ENCODE measurements around the gene ITPR1.

Gene ITPR1

GRCh38 chr3:4884888-4885287, 391.7 kb downstream of the ITPR1 start:
- Histone ChIP-seq H3K27ac (no peak overlapping the region), H3K36me3 (replicated peaks) (no peaks in the 10 kb centered on the region), H3K4me3 (ENCODE audit: low read depth, low read length) (no peak overlapping the region), H3K27me3 (replicated peaks) (no peaks in the 10 kb centered on the region)
- DNase-seq = no peak
- no peak for TF ChIP-seq CTCF (IDR thresholded peaks at IDR 0.05; ENCODE audit: low read depth, low read length, missing control alignments)
- in situ Hi-C loops (cut with HindIII; ENCODE audit: low pct_ligation_motif_present, low sequenced_read_pairs) = no loop called here

GRCh38 chr3:4885316-4885715, 392.2 kb downstream of the ITPR1 start:
- peak; percentile 25 for TF ChIP-seq CTCF (IDR thresholded peaks at IDR 0.05; ENCODE audit: low read depth, low read length, missing control alignments)
- no peak overlapping the region for H3K4me3 ChIP-seq (ENCODE audit: low read depth, low read length)
- H3K36me3 ChIP-seq (replicated peaks) = no peaks in the 10 kb centered on the region
- in situ Hi-C loops (cut with HindIII; ENCODE audit: low pct_ligation_motif_present, low sequenced_read_pairs) = no loop called here
- H3K27ac ChIP-seq = no peak overlapping the region
- DNase-seq = peak; percentile 53
- H3K27me3 ChIP-seq (replicated peaks) = no peaks in the 10 kb centered on the region

GRCh38 chr3:4886448-4886847, 393.3 kb downstream of the ITPR1 start:
- no peak overlapping the region for H3K4me3 ChIP-seq (ENCODE audit: low read depth, low read length)
- no peak for DNase-seq
- in situ Hi-C loops (cut with HindIII; ENCODE audit: low pct_ligation_motif_present, low sequenced_read_pairs) = no loop called here
- no peaks in the 10 kb centered on the region for H3K36me3 ChIP-seq (replicated peaks)
- no peak overlapping the region for H3K27ac ChIP-seq
- no peak for TF ChIP-seq CTCF (IDR thresholded peaks at IDR 0.05; ENCODE audit: low read depth, low read length, missing control alignments)
- no peaks in the 10 kb centered on the region for H3K27me3 ChIP-seq (replicated peaks)

- H3K27me3 ChIP-seq (replicated peaks) = no peaks in the 10 kb centered on the region
- in situ Hi-C loops (cut with HindIII; ENCODE audit: low pct_ligation_motif_present, low sequenced_read_pairs) = no loop called here
- no peak overlapping the region for H3K4me3 ChIP-seq (ENCODE audit: low read depth, low read length)
- no peak for TF ChIP-seq CTCF (IDR thresholded peaks at IDR 0.05; ENCODE audit: low read depth, low read length, missing control alignments)
- H3K36me3 ChIP-seq (replicated peaks) = no peaks in the 10 kb centered on the region
- no peak for DNase-seq
- H3K27ac ChIP-seq = no peak overlapping the region
Measured at GRCh38 chr3:4887177-4887576, 394.0 kb downstream of the ITPR1 start.

GRCh38 chr3:4888913-4889846, 396.0 kb downstream of the ITPR1 start:
- no peak for TF ChIP-seq CTCF (IDR thresholded peaks at IDR 0.05; ENCODE audit: low read depth, low read length, missing control alignments)
- in situ Hi-C loops (cut with HindIII; ENCODE audit: low pct_ligation_motif_present, low sequenced_read_pairs) = no loop called here
- Histone ChIP-seq H3K27ac (no peak overlapping the region), H3K27me3 (replicated peaks) (no peaks in the 10 kb centered on the region), H3K36me3 (replicated peaks) (no peaks in the 10 kb centered on the region), H3K4me3 (ENCODE audit: low read depth, low read length) (no peak overlapping the region)
- DNase-seq = no peak
